OCI-LY1 (cell line): ENCODE measurements around the gene RABEPK.

Source experiments
- H2AFZ ChIP-seq: fragments of 200-600 bp; sonication (generic), shearing (Covaris generic); 2 replicates; pipeline ENCODE4 v1.6.0; 2014; ENCODE audit warnings: antibody characterized with exemption, mild to moderate bottlenecking, low read length
- H3F3A ChIP-seq: fragments of 200-600 bp; sonication (generic), shearing (Covaris generic); 2 replicates; pipeline ENCODE4 v1.6.0; 2014; ENCODE audit warnings: mild to moderate bottlenecking, antibody characterized with exemption, low read length, moderate library complexity; ENCODE audit not compliant: insufficient read depth
- H3K27ac ChIP-seq: fragments of 200-600 bp; sonication (generic); 2 replicates; pipeline ENCODE4 v1.5.1; 2014; ENCODE audit warnings: low read length, mixed run types, mild to moderate bottlenecking, low read depth; ENCODE audit not compliant: poor library complexity, severe bottlenecking
- H3K27me3 ChIP-seq: fragments of 200-600 bp; sonication (generic); 2 replicates; pipeline ENCODE4 v1.6.0; 2014; ENCODE audit warnings: antibody characterized with exemption, mild to moderate bottlenecking, low read length, moderate library complexity; ENCODE audit not compliant: insufficient read depth
- H3K36me3 ChIP-seq: fragments of 200-600 bp; sonication (generic); 2 replicates; pipeline ENCODE4 v1.6.1; 2014; ENCODE audit warnings: mild to moderate bottlenecking, antibody characterized with exemption, low read length, moderate library complexity, mixed read lengths; ENCODE audit not compliant: insufficient read depth
- H3K4me1 ChIP-seq: fragments of 200-600 bp; sonication (generic); 2 replicates; pipeline ENCODE4 v1.5.1; 2014; ENCODE audit warnings: mild to moderate bottlenecking, low read length, moderate library complexity; ENCODE audit not compliant: insufficient read depth, severe bottlenecking
- H3K4me2 ChIP-seq: fragments of 200-600 bp; sonication (generic), shearing (Covaris generic); 2 replicates; pipeline ENCODE4 v1.6.1; 2014; ENCODE audit warnings: low read length
- H3K4me3 ChIP-seq: fragments of 200-600 bp; sonication (generic); 2 replicates; pipeline ENCODE4 v1.5.1; 2014; ENCODE audit warnings: low read length, low read depth, mild to moderate bottlenecking, mixed read lengths; ENCODE audit not compliant: poor library complexity, severe bottlenecking
- H3K79me2 ChIP-seq: fragments of 200-600 bp; shearing (Covaris generic); 2 replicates; pipeline ENCODE4 v1.6.1; 2016; ENCODE audit warnings: mixed run types, low read length, mixed read lengths; ENCODE audit not compliant: insufficient read depth
- H3K9ac ChIP-seq: fragments of 200-600 bp; sonication (generic), shearing (Covaris generic); 2 replicates; pipeline ENCODE4 v1.6.1; 2014; ENCODE audit warnings: mild to moderate bottlenecking, low read length, mixed read lengths
- H3K9me2 ChIP-seq: fragments of 200-600 bp; sonication (generic), shearing (Covaris generic); 2 replicates; pipeline ENCODE4 v1.6.1; 2014; ENCODE audit warnings: low read depth, mild to moderate bottlenecking, low read length, mixed read lengths
- H3K9me3 ChIP-seq: fragments of 200-600 bp; shearing (Covaris generic); 2 replicates; pipeline ENCODE4 v1.6.1; 2014; ENCODE audit warnings: low read length, mixed read lengths
- H4K20me1 ChIP-seq: fragments of 200-600 bp; sonication (generic), shearing (Covaris generic); 2 replicates; pipeline ENCODE4 v1.6.0; 2016; ENCODE audit warnings: mild to moderate bottlenecking, low read length; ENCODE audit not compliant: insufficient read depth
- CTCF ChIP-seq: fragments of 200-600 bp; sonication (generic), shearing (Covaris generic); IDR thresholded peaks from 2 replicates; pipeline ENCODE4 v1.5.1; 2017; ENCODE audit warnings: mild to moderate bottlenecking, antibody characterized with exemption, low read length, moderate library complexity, mixed read lengths
- EZH2 ChIP-seq: fragments of 200-600 bp; sonication (generic), shearing (Covaris generic); IDR thresholded peaks from 2 replicates; pipeline ENCODE4 v1.8.0; 2017; ENCODE audit warnings: borderline replicate concordance, mixed run types, mild to moderate bottlenecking, antibody characterized with exemption, low read length, moderate library complexity, mixed read lengths

The RABEPK gene

DNA sequence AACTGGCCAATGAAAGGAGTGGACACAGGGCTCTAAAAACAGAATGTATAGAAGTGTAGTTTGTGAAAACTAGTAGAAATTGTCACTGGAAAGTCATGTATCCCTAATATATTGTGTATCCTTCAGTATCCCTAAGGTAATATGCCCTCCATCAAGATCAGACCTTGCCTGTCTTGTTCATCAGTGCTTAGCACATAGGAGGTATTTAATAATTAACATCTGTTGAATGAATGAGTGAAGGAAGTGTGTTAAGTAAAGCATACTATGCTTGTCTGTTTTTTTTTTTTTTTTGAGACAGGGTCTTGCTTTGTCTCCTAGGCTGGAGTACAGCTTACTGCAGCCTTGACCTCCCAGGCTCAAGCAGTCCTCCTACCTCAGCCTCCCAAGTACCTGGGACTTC lies 77.1 kb downstream of the RABEPK start:
- H3K4me3 ChIP-seq, result no peak overlapping the region
- TF ChIP-seq EZH2, result no peak
- TF ChIP-seq CTCF, result no peak
- H3K9ac ChIP-seq, result no peak overlapping the region
- no peak overlapping the region for H3K27ac ChIP-seq
- peaks cover 5% of the 10 kb centered on the region; the same call in 1 of the 2 replicates for H3K36me3 ChIP-seq
- H2AFZ ChIP-seq, result no peak overlapping the region
- no peaks in the 10 kb centered on the region for H3F3A ChIP-seq
- no peaks in the 10 kb centered on the region for H3K9me2 ChIP-seq
- H3K4me1 ChIP-seq, result no peaks in the 10 kb centered on the region
- H3K4me2 ChIP-seq, result no peak overlapping the region
- no peaks in the 10 kb centered on the region for H3K27me3 ChIP-seq
- H3K9me3 ChIP-seq, result no peaks in the 10 kb centered on the region
- peaks cover 74% of the 10 kb centered on the region for H3K79me2 ChIP-seq
- H4K20me1 ChIP-seq, result no peaks in the 10 kb centered on the region

DNA sequence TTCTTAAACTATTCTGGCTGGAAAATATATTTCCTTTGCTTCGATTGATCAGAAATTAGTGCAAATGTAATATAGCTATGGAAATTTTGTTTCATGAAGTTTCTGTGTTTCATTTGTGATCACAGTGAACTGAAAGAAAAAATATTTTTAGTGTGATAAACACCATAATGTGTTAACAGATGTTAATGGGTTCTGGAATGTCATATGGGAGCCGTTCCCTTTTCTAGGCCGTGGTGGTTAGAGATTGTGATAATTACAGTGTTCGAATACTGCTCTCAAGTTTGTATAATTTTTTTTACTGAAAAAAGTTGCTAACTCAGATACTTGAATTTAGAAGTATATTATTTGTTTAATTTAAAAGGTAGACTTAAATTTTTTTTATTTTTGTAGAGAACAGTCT lies 80.6 kb downstream of the RABEPK start:
- no peak for TF ChIP-seq EZH2
- no peak for TF ChIP-seq CTCF
- Histone ChIP-seq H2AFZ (no peak overlapping the region), H3K9me2 (no peaks in the 10 kb centered on the region), H3K9ac (no peak overlapping the region), H3K4me3 (no peak overlapping the region), H3F3A (no peaks in the 10 kb centered on the region), H3K4me2 (no peak overlapping the region), H3K4me1 (no peaks in the 10 kb centered on the region), H3K27me3 (no peaks in the 10 kb centered on the region), H3K79me2 (peaks cover 65% of the 10 kb centered on the region), H3K27ac (no peak overlapping the region), H4K20me1 (no peaks in the 10 kb centered on the region), H3K36me3 (peaks cover 5% of the 10 kb centered on the region; the same call in 1 of the 2 replicates), H3K9me3 (no peaks in the 10 kb centered on the region)
